ENCODE results near the gene LPP.

LPP gene

GRCh38 chr3:188925376-188925775, 771.4 kb downstream of the LPP start:
- Histone ChIP-seq H3K9me3 (ENCODE audit: severe bottlenecking) (no peaks in the 10 kb centered on the region), H3K27ac (ENCODE audit: poor library complexity, severe bottlenecking) (no peak overlapping the region), H3K4me3 (ENCODE audit: severe bottlenecking) (no peak overlapping the region), H3K36me3 (ENCODE audit: low read depth) (no peaks in the 10 kb centered on the region), H3K27me3 (ENCODE audit: insufficient read depth, poor library complexity, severe bottlenecking) (no peaks in the 10 kb centered on the region), H3K4me1 (ENCODE audit: insufficient read depth, poor library complexity, severe bottlenecking) (no peaks in the 10 kb centered on the region)
- no peak for DNase-seq (ENCODE audit: low spot score)
- no peak for TF ChIP-seq CTCF (IDR thresholded peaks at IDR 0.05; ENCODE audit: poor library complexity, severe bottlenecking)
- no peak for ATAC-seq (ENCODE audit: low read depth)

- H3K4me1 ChIP-seq (ENCODE audit: insufficient read depth, poor library complexity, severe bottlenecking): no peaks in the 10 kb centered on the region
- H3K36me3 ChIP-seq (ENCODE audit: low read depth): no peaks in the 10 kb centered on the region
- no peaks in the 10 kb centered on the region for H3K9me3 ChIP-seq (ENCODE audit: severe bottlenecking)
- H3K27me3 ChIP-seq (ENCODE audit: insufficient read depth, poor library complexity, severe bottlenecking): no peaks in the 10 kb centered on the region
- DNase-seq (ENCODE audit: low spot score): no peak
- no peak overlapping the region for H3K4me3 ChIP-seq (ENCODE audit: severe bottlenecking)
- ATAC-seq (ENCODE audit: low read depth): no peak
- H3K27ac ChIP-seq (ENCODE audit: poor library complexity, severe bottlenecking): no peak overlapping the region
- TF ChIP-seq CTCF (IDR thresholded peaks at IDR 0.05; ENCODE audit: poor library complexity, severe bottlenecking): no peak
Observed at GRCh38 chr3:188926111-188926510, 772.2 kb downstream of the LPP start.

GRCh38 chr3:188926741-188927511, 773.0 kb downstream of the LPP start:
- Histone ChIP-seq H3K27ac (ENCODE audit: poor library complexity, severe bottlenecking) (no peak overlapping the region), H3K27me3 (ENCODE audit: insufficient read depth, poor library complexity, severe bottlenecking) (no peaks in the 10 kb centered on the region), H3K4me3 (ENCODE audit: severe bottlenecking) (no peak overlapping the region), H3K9me3 (ENCODE audit: severe bottlenecking) (no peaks in the 10 kb centered on the region), H3K4me1 (ENCODE audit: insufficient read depth, poor library complexity, severe bottlenecking) (no peaks in the 10 kb centered on the region), H3K36me3 (ENCODE audit: low read depth) (no peaks in the 10 kb centered on the region)
- DNase-seq (ENCODE audit: low spot score) (no peak), ATAC-seq (ENCODE audit: low read depth) (no peak)
- TF ChIP-seq CTCF (IDR thresholded peaks at IDR 0.05; ENCODE audit: poor library complexity, severe bottlenecking): no peak

GRCh38 chr3:188927971-188928370, 774.0 kb downstream of the LPP start:
- Histone ChIP-seq H3K4me3 (ENCODE audit: severe bottlenecking) (no peak overlapping the region), H3K9me3 (ENCODE audit: severe bottlenecking) (no peaks in the 10 kb centered on the region), H3K27me3 (ENCODE audit: insufficient read depth, poor library complexity, severe bottlenecking) (no peaks in the 10 kb centered on the region), H3K36me3 (ENCODE audit: low read depth) (no peaks in the 10 kb centered on the region), H3K4me1 (ENCODE audit: insufficient read depth, poor library complexity, severe bottlenecking) (no peaks in the 10 kb centered on the region), H3K27ac (ENCODE audit: poor library complexity, severe bottlenecking) (no peak overlapping the region)
- TF ChIP-seq CTCF (IDR thresholded peaks at IDR 0.05; ENCODE audit: poor library complexity, severe bottlenecking): no peak
- DNase-seq (ENCODE audit: low spot score) (no peak), ATAC-seq (ENCODE audit: low read depth) (no peak)

GRCh38 chr3:188929137-188929536, 775.2 kb downstream of the LPP start:
- no peaks in the 10 kb centered on the region for H3K36me3 ChIP-seq (ENCODE audit: low read depth)
- no peak for DNase-seq (ENCODE audit: low spot score)
- H3K4me1 ChIP-seq (ENCODE audit: insufficient read depth, poor library complexity, severe bottlenecking): no peaks in the 10 kb centered on the region
- H3K9me3 ChIP-seq (ENCODE audit: severe bottlenecking): no peaks in the 10 kb centered on the region
- no peak overlapping the region for H3K4me3 ChIP-seq (ENCODE audit: severe bottlenecking)
- no peak overlapping the region for H3K27ac ChIP-seq (ENCODE audit: poor library complexity, severe bottlenecking)
- ATAC-seq (ENCODE audit: low read depth): peak; percentile 72; the same call in 2 of the 3 replicates
- no peaks in the 10 kb centered on the region for H3K27me3 ChIP-seq (ENCODE audit: insufficient read depth, poor library complexity, severe bottlenecking)
- peak; percentile 42 for TF ChIP-seq CTCF (IDR thresholded peaks at IDR 0.05; ENCODE audit: poor library complexity, severe bottlenecking)
